ENCODE measurements around the gene KCNIP1. TPM values are rescaled to one million over a fixed set of nuclear protein-coding genes. Genes with fewer than 3 reads are reported as not detected.

KCNIP1 gene
- total and polyA plus RNA-seq, 10 of the 15 experiments (the other 5 are each of a cell fraction or from before 2014, with no cell fraction given): not detected

DNA sequence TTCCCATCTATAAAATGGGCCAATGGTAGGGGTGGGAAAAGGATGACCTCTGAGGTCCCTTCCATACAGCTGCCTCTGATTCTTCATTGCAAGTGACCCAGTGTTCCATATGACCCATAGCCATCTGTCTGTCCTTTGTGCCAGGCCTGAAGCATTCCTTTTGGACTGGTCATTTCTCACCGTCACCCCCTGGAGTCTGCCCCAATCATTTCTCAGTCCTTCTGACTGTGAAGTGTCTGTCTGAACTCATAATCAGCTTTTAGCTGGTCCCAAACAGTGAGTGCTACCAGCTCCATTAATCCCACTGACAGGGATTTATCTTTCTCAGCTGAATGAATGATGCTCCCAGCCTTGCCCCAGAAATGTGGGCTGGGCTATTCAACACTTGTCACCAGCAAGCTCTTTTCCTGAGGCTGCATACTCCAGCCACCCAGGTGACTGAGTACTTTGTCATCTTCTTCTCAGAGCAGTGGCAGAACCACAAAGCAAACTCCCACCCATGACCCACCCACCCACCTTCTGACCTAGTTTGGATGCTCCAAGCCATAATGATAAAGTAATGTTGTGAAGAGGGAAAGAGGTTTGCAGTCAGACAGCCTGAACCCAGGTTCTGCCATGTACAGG lies 37.4 kb downstream of the KCNIP1 start:
- SMC1A ChIA-PET (ENCODE audit: uncharacterized antibody, unreplicated experiment): no interaction called here
- CTCF ChIA-PET: no interaction called here
- RAD21 ChIA-PET (ENCODE audit: unreplicated experiment): no interaction called here
- FAIRE-seq (no peak), DNase-seq (ENCODE audit: low read depth, low spot score) (no peak), ATAC-seq (no peak)
- no peak overlapping the region for H3K4me2 ChIP-seq (ENCODE audit: control insufficient read depth, insufficient read depth)
- no TSS peak for BruUV-seq (replicated peaks)
- intact Hi-C loops (cut with micrococcal nuclease; ENCODE audit: unreplicated experiment) (no loop called here), in situ Hi-C loops (cut with MboI) (no loop called here)
- no peaks in the 10 kb centered on the region for H3K4me1 ChIP-seq (ENCODE audit: control insufficient read depth, insufficient read depth, low read length)
- POLR2A ChIA-PET: no interaction called here
- H3K27me3 ChIP-seq (replicated peaks in 1 of 2; ENCODE audit: control insufficient read depth in 2 of 2, insufficient read depth in 2 of 2, low read length in 1 of 2): no peaks in the 10 kb centered on the region; a peak in 1 of 4 replicates
- H3K9me3 ChIP-seq (replicated peaks; ENCODE audit: control insufficient read depth, insufficient read depth, low read length): no peaks in the 10 kb centered on the region
- no peaks in the 10 kb centered on the region for H3K36me3 ChIP-seq (ENCODE audit: control insufficient read depth in 2 of 2, insufficient read depth in 2 of 2, low read length in 1 of 2)
- H3K4me3 ChIP-seq: no peak overlapping the region
- 5% methylated on average over 1 of the region's 1 CpG for WGBS (ENCODE audit: insufficient coverage, insufficient replicate concordance, low lambda C conversion rate, missing lambda C conversion rate)
- no peak overlapping the region for H3K9ac ChIP-seq (ENCODE audit: control insufficient read depth, insufficient read depth, low read length)
- H3K27ac ChIP-seq (ENCODE audit: control insufficient read depth, insufficient read depth): no peak overlapping the region
- no peaks in the 10 kb centered on the region for H3K79me2 ChIP-seq (ENCODE audit: control insufficient read depth, insufficient read depth, low read length)
- H4K20me1 ChIP-seq (ENCODE audit: control insufficient read depth, insufficient read depth): no peaks in the 10 kb centered on the region
- no peak overlapping the region for H2AFZ ChIP-seq (ENCODE audit: control insufficient read depth, low read depth, low read length)
- TF ChIP-seq, protein P1, sequence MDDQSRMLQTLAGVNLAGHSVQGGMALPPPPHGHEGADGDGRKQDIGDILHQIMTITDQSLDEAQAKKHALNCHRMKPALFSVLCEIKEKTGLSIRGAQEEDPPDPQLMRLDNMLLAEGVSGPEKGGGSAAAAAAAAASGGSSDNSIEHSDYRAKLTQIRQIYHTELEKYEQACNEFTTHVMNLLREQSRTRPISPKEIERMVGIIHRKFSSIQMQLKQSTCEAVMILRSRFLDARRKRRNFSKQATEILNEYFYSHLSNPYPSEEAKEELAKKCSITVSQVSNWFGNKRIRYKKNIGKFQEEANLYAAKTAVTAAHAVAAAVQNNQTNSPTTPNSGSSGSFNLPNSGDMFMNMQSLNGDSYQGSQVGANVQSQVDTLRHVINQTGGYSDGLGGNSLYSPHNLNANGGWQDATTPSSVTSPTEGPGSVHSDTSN (IDR thresholded peaks at IDR 0.05; ENCODE audit: insufficient replicate concordance, low read depth, low read length): no peak
- no peak for TF ChIP-seq RAD51 (IDR thresholded peaks at IDR 0.05)
- no peak for TF ChIP-seq ATF3 (IDR thresholded peaks at IDR 0.05; ENCODE audit: borderline replicate concordance, extremely low read depth, low read depth, low read length)
- TF ChIP-seq, protein P2, sequence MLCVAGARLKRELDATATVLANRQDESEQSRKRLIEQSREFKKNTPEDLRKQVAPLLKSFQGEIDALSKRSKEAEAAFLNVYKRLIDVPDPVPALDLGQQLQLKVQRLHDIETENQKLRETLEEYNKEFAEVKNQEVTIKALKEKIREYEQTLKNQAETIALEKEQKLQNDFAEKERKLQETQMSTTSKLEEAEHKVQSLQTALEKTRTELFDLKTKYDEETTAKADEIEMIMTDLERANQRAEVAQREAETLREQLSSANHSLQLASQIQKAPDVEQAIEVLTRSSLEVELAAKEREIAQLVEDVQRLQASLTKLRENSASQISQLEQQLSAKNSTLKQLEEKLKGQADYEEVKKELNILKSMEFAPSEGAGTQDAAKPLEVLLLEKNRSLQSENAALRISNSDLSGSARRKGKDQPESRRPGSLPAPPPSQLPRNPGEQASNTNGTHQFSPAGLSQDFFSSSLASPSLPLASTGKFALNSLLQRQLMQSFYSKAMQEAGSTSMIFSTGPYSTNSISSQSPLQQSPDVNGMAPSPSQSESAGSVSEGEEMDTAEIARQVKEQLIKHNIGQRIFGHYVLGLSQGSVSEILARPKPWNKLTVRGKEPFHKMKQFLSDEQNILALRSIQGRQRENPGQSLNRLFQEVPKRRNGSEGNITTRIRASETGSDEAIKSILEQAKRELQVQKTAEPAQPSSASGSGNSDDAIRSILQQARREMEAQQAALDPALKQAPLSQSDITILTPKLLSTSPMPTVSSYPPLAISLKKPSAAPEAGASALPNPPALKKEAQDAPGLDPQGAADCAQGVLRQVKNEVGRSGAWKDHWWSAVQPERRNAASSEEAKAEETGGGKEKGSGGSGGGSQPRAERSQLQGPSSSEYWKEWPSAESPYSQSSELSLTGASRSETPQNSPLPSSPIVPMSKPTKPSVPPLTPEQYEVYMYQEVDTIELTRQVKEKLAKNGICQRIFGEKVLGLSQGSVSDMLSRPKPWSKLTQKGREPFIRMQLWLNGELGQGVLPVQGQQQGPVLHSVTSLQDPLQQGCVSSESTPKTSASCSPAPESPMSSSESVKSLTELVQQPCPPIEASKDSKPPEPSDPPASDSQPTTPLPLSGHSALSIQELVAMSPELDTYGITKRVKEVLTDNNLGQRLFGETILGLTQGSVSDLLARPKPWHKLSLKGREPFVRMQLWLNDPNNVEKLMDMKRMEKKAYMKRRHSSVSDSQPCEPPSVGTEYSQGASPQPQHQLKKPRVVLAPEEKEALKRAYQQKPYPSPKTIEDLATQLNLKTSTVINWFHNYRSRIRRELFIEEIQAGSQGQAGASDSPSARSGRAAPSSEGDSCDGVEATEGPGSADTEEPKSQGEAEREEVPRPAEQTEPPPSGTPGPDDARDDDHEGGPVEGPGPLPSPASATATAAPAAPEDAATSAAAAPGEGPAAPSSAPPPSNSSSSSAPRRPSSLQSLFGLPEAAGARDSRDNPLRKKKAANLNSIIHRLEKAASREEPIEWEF (IDR thresholded peaks at IDR 0.05; ENCODE audit: insufficient replicate concordance, low read depth, low read length): no peak
- no peak for TF ChIP-seq CBX5 (IDR thresholded peaks at IDR 0.05; ENCODE audit: low read depth)
- no peak for TF ChIP-seq CHD4 (IDR thresholded peaks at IDR 0.05)
- no peak for TF ChIP-seq MEF2A (IDR thresholded peaks at IDR 0.05; ENCODE audit: insufficient read depth, low read depth, low read length)
- TF ChIP-seq FOXM1 (IDR thresholded peaks at IDR 0.05; ENCODE audit: low read depth, low read length): no peak
- no peak for TF ChIP-seq MYB (IDR thresholded peaks at IDR 0.05; ENCODE audit: borderline replicate concordance, low read depth, low read length)
- no peak for TF ChIP-seq MTA2 (IDR thresholded peaks at IDR 0.05; ENCODE audit: low read depth)
- TF ChIP-seq ATF2 (IDR thresholded peaks at IDR 0.05; ENCODE audit: low read length): no peak
- TF ChIP-seq SMC3 (IDR thresholded peaks at IDR 0.05; ENCODE audit: borderline replicate concordance, low read length): no peak
- no peak for TF ChIP-seq SMAD1 (IDR thresholded peaks at IDR 0.05; ENCODE audit: low read depth, partially characterized antibody)
- TF ChIP-seq NFXL1 (IDR thresholded peaks at IDR 0.05; ENCODE audit: borderline replicate concordance): no peak
- TF ChIP-seq PML (IDR thresholded peaks at IDR 0.05; ENCODE audit: low read length): no peak
- no peak for TF ChIP-seq CREB1 (IDR thresholded peaks at IDR 0.05; ENCODE audit: low read depth)
- TF ChIP-seq PAX5 (IDR thresholded peaks at IDR 0.05; ENCODE audit: borderline replicate concordance, low read depth, low read length): no peak
- TF ChIP-seq GABPA (IDR thresholded peaks at IDR 0.05; ENCODE audit: low read depth): no peak

Measured in GM12878 (cell line).